ENCODE measurements around the gene CEP152.

Gene CEP152

GRCh38 chr15:48766196-48766595, 44.7 kb downstream of the CEP152 start:
- DNase-seq (no peak), ATAC-seq (replicated peaks) (no peak)
- H3K36me3 Mint-ChIP-seq = peaks cover 28 to 47% of the 10 kb centered on the region in 2 donors

GRCh38 chr15:48765022-48765421, 45.8 kb downstream of the CEP152 start:
- Mint-ChIP-seq H3K4me1 (no peaks in the 10 kb centered on the region), H3K27ac (no peak overlapping the region), H3K27me3 (no peaks in the 10 kb centered on the region), H3K4me3 (no peak overlapping the region), H3K9me3 (no peaks in the 10 kb centered on the region), H3K36me3 (peaks cover 25 to 41% of the 10 kb centered on the region in 2 donors)
- ATAC-seq (replicated peaks) (no peak), DNase-seq (no peak)

More at GRCh38 chr15:48766196-48766595, 44.7 kb downstream of the CEP152 start:
- Mint-ChIP-seq H3K4me3 (no peak overlapping the region), H3K4me1 (no peaks in the 10 kb centered on the region), H3K27me3 (no peaks in the 10 kb centered on the region), H3K9me3 (no peaks in the 10 kb centered on the region), H3K27ac (no peak overlapping the region)

- H3K4me1 Mint-ChIP-seq = no peaks in the 10 kb centered on the region
- H3K27ac Mint-ChIP-seq = no peak overlapping the region
- H3K9me3 Mint-ChIP-seq = no peaks in the 10 kb centered on the region
- no peaks in the 10 kb centered on the region for H3K27me3 Mint-ChIP-seq
- H3K4me3 Mint-ChIP-seq = no peak overlapping the region
- H3K36me3 Mint-ChIP-seq = peaks cover 12 to 24% of the 10 kb centered on the region in 2 donors
- ATAC-seq (replicated peaks) (no peak), DNase-seq (no peak)
Observed at GRCh38 chr15:48761393-48762158, 49.3 kb downstream of the CEP152 start.

- Mint-ChIP-seq H3K9me3 (no peaks in the 10 kb centered on the region), H3K27ac (no peak overlapping the region), H3K27me3 (no peaks in the 10 kb centered on the region), H3K4me1 (peaks cover under 1 to 2% of the 10 kb centered on the region in 2 donors), H3K36me3 (peaks cover 18 to 25% of the 10 kb centered on the region in 2 donors), H3K4me3 (no peak overlapping the region)
- DNase-seq = no peak
- no peak for ATAC-seq (replicated peaks)
Observed at GRCh38 chr15:48759921-48760320, 50.9 kb downstream of the CEP152 start.

GRCh38 chr15:48757661-48758060, 53.2 kb downstream of the CEP152 start:
- peaks cover 17 to 23% of the 10 kb centered on the region in 2 donors for H3K36me3 Mint-ChIP-seq
- no peak overlapping the region for H3K4me3 Mint-ChIP-seq
- H3K27ac Mint-ChIP-seq = no peak overlapping the region
- H3K9me3 Mint-ChIP-seq = no peaks in the 10 kb centered on the region
- DNase-seq (no peak), ATAC-seq (replicated peaks) (no peak)
- no peaks in the 10 kb centered on the region for H3K27me3 Mint-ChIP-seq
- peaks cover 3 to 7% of the 10 kb centered on the region in 2 donors for H3K4me1 Mint-ChIP-seq

- H3K36me3 Mint-ChIP-seq = peaks cover 28 to 29% of the 10 kb centered on the region in 2 donors
Observed at GRCh38 chr15:48754011-48754410, 56.9 kb downstream of the CEP152 start.

GRCh38 chr15:48751595-48751994, 59.3 kb downstream of the CEP152 start:
- Mint-ChIP-seq H3K27me3 (no peaks in the 10 kb centered on the region), H3K4me1 (peaks cover 3 to 7% of the 10 kb centered on the region in 2 donors), H3K27ac (no peak overlapping the region), H3K9me3 (no peaks in the 10 kb centered on the region), H3K4me3 (no peak overlapping the region), H3K36me3 (peaks cover 31 to 42% of the 10 kb centered on the region in 2 donors)
- ATAC-seq (replicated peaks) (no peak), DNase-seq (no peak)

More at GRCh38 chr15:48754011-48754410, 56.9 kb downstream of the CEP152 start:
- H3K27me3 Mint-ChIP-seq = no peaks in the 10 kb centered on the region
- H3K9me3 Mint-ChIP-seq = no peaks in the 10 kb centered on the region
- DNase-seq (no peak), ATAC-seq (replicated peaks) (no peak)
- H3K27ac Mint-ChIP-seq = no peak overlapping the region
- H3K4me1 Mint-ChIP-seq = peaks cover 3 to 7% of the 10 kb centered on the region in 2 donors
- H3K4me3 Mint-ChIP-seq = no peak overlapping the region

GRCh38 chr15:48748535-48748934, 62.3 kb downstream of the CEP152 start:
- Mint-ChIP-seq H3K9me3 (no peaks in the 10 kb centered on the region), H3K36me3 (peaks cover 30 to 48% of the 10 kb centered on the region in 2 donors), H3K4me3 (no peak overlapping the region), H3K27me3 (no peaks in the 10 kb centered on the region), H3K4me1 (no peaks in the 10 kb centered on the region), H3K27ac (no peak overlapping the region)
- DNase-seq (no peak), ATAC-seq (replicated peaks) (no peak)

- Mint-ChIP-seq H3K9me3 (peaks cover 9 to 10% of the 10 kb centered on the region in 2 donors), H3K4me3 (no peak overlapping the region), H3K27ac (no peak overlapping the region), H3K4me1 (no peaks in the 10 kb centered on the region), H3K36me3 (peaks cover 49 to 71% of the 10 kb centered on the region in 2 donors), H3K27me3 (no peaks in the 10 kb centered on the region)
- no peak for DNase-seq
- ATAC-seq (replicated peaks) = no peak
Observed at GRCh38 chr15:48733615-48734014, 77.3 kb downstream of the CEP152 start.

- H3K4me3 Mint-ChIP-seq = no peak overlapping the region
- no peak for ATAC-seq (replicated peaks)
- peaks cover 6 to 10% of the 10 kb centered on the region in 2 donors for H3K9me3 Mint-ChIP-seq
- no peak for DNase-seq
- H3K27ac Mint-ChIP-seq = no peak overlapping the region
- H3K27me3 Mint-ChIP-seq = no peaks in the 10 kb centered on the region
- H3K4me1 Mint-ChIP-seq = no peaks in the 10 kb centered on the region
- H3K36me3 Mint-ChIP-seq = peaks cover 37 to 58% of the 10 kb centered on the region in 2 donors
Observed at GRCh38 chr15:48730506-48730905, 80.4 kb downstream of the CEP152 start.

GRCh38 chr15:48723969-48724368, 86.9 kb downstream of the CEP152 start:
- DNase-seq = no peak
- ATAC-seq (replicated peaks) = no peak
- Mint-ChIP-seq H3K27me3 (no peaks in the 10 kb centered on the region), H3K4me1 (no peaks in the 10 kb centered on the region), H3K27ac (no peak overlapping the region), H3K36me3 (peaks cover 9 to 12% of the 10 kb centered on the region in 2 donors), H3K4me3 (no peak overlapping the region), H3K9me3 (no peaks in the 10 kb centered on the region)

- H3K9me3 Mint-ChIP-seq = no peaks in the 10 kb centered on the region
- no peak for DNase-seq
- H3K4me1 Mint-ChIP-seq = no peaks in the 10 kb centered on the region
- no peaks in the 10 kb centered on the region for H3K27me3 Mint-ChIP-seq
- ATAC-seq (replicated peaks) = no peak
- no peak overlapping the region for H3K4me3 Mint-ChIP-seq
- H3K27ac Mint-ChIP-seq = no peak overlapping the region
- peaks cover under 1 to 7% of the 10 kb centered on the region in 2 donors for H3K36me3 Mint-ChIP-seq
Observed at GRCh38 chr15:48722764-48723661, 87.9 kb downstream of the CEP152 start.

GRCh38 chr15:48721061-48721810, 89.6 kb downstream of the CEP152 start:
- Mint-ChIP-seq H3K4me1 (no peaks in the 10 kb centered on the region), H3K27ac (no peak overlapping the region), H3K4me3 (no peak overlapping the region), H3K36me3 (peaks cover 8 to 10% of the 10 kb centered on the region in 2 donors), H3K9me3 (peaks cover 0 to 2% of the 10 kb centered on the region in 2 donors), H3K27me3 (no peaks in the 10 kb centered on the region)
- DNase-seq (no peak), ATAC-seq (replicated peaks) (no peak)

GRCh38 chr15:48720646-48721045, 90.2 kb downstream of the CEP152 start:
- no peak for ATAC-seq (replicated peaks)

More at GRCh38 chr15:48720646-48721045, 90.2 kb downstream of the CEP152 start:
- H3K9me3 Mint-ChIP-seq = peaks cover 1 to 5% of the 10 kb centered on the region in 2 donors
- H3K4me1 Mint-ChIP-seq = no peaks in the 10 kb centered on the region
- no peaks in the 10 kb centered on the region for H3K27me3 Mint-ChIP-seq
- H3K4me3 Mint-ChIP-seq = no peak overlapping the region
- peaks cover 9 to 16% of the 10 kb centered on the region in 2 donors for H3K36me3 Mint-ChIP-seq
- no peak overlapping the region for H3K27ac Mint-ChIP-seq
- DNase-seq = no peak
